Calu3 (cell line): ENCODE measurements around the gene GPRIN1. TPM values are rescaled to one million over a fixed set of nuclear protein-coding genes. Genes with fewer than 3 reads are reported as not detected.
"Not testable (repeated sequence)": the region's sequence is repeated elsewhere in the genome, so short reads cannot be mapped to it uniquely, and the experiment has no call there.

Experiments used
- BruUV-seq: library from RNA; stranded (reverse); fragments of 400-500 nt; replicated peaks from 2 replicates; lab custom pipeline; 2021; lab: Mats Ljungman, UMichigan
- CTCF ChIA-PET: fragments of 300-600 bp; sonication (Branson Sonifier 250); formaldehyde crosslinking; loops from one replicate; lab custom pipeline; 2022; ENCODE audit warnings: antibody characterized with exemption; lab: Charles Lee
- DNase-seq: peaks from one replicate; pipeline ENCODE4 v3.0.0; 2022
- H3K27ac Mint-ChIP-seq: one replicate; pipeline ENCODE4 v1.8.0; 2022; ENCODE audit warnings: mixed read lengths; ENCODE audit not compliant: unreplicated experiment
- H3K27me3 Mint-ChIP-seq: one replicate; pipeline ENCODE4 v1.8.0; 2022; ENCODE audit warnings: mixed read lengths; ENCODE audit not compliant: unreplicated experiment
- H3K36me3 Mint-ChIP-seq: one replicate; pipeline ENCODE4 v1.8.0; 2022; ENCODE audit warnings: mild to moderate bottlenecking, moderate library complexity, mixed read lengths; ENCODE audit not compliant: insufficient read depth, unreplicated experiment
- H3K4me1 Mint-ChIP-seq: one replicate; pipeline ENCODE4 v1.8.0; 2022; ENCODE audit warnings: mild to moderate bottlenecking, low read depth, mixed read lengths; ENCODE audit not compliant: unreplicated experiment
- H3K4me3 Mint-ChIP-seq: one replicate; pipeline ENCODE4 v1.8.0; 2022; ENCODE audit warnings: mild to moderate bottlenecking, low read depth, moderate library complexity, mixed read lengths; ENCODE audit not compliant: unreplicated experiment
- H3K9me3 Mint-ChIP-seq: one replicate; pipeline ENCODE4 v1.8.0; 2022; ENCODE audit warnings: low read depth, mixed read lengths; ENCODE audit not compliant: unreplicated experiment
- CTCF ChIP-seq: fragments of 200-600 bp; IDR thresholded peaks from one replicate; pipeline ENCODE4 v1.8.0; 2022; ENCODE audit warnings: antibody characterized with exemption; ENCODE audit not compliant: unreplicated experiment
- intact Hi-C: fragments of 100-400 bp; cut with micrococcal nuclease; formaldehyde crosslinking; loops from one replicate; pipeline ENCODE4 v1.10.0; 2022; ENCODE audit not compliant: unreplicated experiment
- total RNA-seq: library from RNA; stranded (reverse); gene quantifications from 2 replicates; pipeline ENCODE4 v1.2.3, GENCODE V29; 2022

The GPRIN1 gene
- total RNA-seq, 1 experiment from 2014 or later = 12.6 TPM

DNA sequence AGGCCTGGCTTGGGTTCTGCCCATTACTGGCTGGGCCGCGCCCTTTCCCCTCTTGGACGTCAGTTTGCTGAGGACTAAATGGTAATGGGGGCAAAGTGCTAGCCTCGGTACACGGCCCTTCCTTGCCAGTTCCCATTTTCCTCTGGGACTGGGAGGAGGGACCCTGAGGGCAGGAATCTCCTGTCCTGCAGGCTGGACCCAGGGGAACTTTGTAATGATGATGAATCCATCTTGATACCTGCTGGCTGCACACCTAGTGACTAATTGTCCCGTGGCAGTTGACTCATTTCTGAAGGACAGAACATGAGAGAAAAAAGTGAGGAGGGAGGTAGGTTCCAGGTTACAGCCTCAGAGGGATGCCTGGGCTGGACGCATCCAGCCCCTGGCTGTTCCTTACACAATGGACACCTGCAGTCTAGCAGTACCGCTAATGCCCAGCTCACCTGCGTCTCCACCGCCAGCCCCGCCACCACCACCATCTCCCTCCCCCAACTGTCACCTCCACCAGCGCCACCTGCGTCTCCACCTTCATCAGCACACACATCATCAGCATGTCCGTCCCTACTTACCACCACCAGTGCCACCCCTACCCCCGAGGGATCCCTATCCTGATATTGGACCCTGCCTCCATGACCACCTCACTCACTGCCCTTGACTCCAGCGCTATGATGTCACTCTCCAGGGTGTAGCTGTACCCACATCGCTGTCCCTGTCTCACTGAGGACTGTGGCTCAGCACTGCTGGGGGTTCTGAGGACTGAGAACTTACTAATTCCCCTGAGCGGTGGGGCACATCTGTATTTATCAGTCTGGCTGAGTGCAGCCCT is 56.5 kb downstream of the GPRIN1 start:
- Mint-ChIP-seq H3K27me3 (no peaks in the 10 kb centered on the region), H3K27ac (peak overlapping the region; percentile 78), H3K4me3 (no peak overlapping the region), H3K9me3 (no peaks in the 10 kb centered on the region), H3K36me3 (peaks cover 30% of the 10 kb centered on the region), H3K4me1 (peaks cover 44% of the 10 kb centered on the region)
- DNase-seq = peak; percentile 56
- TF ChIP-seq CTCF = no peak
- BruUV-seq = no TSS peak
- intact Hi-C loops = no loop called here
- CTCF ChIA-PET = interaction anchor here (1.7 kb wide), 1 partner anchor 20 kb away, joined by 5 read pairs; no protein-coding TSS in a partner anchor

DNA sequence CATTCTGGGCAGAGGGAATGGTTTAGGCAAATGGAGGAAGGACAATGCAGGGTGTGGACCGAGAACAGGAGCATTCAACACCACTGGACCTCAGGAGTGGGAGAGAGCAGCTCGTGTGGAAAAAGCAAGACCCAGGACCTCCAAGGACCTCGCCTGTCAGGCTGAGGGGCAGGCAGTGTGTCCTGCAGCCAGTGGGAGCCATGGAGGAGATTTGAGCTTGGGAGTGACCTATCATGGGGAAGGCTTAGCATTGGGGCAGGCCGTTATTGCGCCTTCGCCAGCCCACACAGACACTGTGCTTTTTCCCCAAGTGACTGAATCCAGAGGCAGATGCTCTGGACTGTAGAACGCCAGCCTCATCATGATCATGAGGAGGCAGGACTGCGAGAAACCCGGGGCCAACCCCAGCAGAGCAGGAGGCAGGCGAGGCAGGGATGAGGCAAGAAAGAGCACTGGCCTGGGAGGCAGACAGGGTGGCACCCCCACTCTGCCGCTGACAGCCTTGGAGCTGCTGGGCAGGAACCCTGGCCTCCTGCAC is 57.6 kb downstream of the GPRIN1 start:
- Mint-ChIP-seq H3K4me1 (peaks cover 55% of the 10 kb centered on the region), H3K27me3 (no peaks in the 10 kb centered on the region), H3K4me3 (no peak overlapping the region), H3K27ac (peak overlapping the region; percentile 78), H3K9me3 (no peaks in the 10 kb centered on the region), H3K36me3 (peaks cover 30% of the 10 kb centered on the region)
- DNase-seq = no peak
- intact Hi-C loops = no loop called here
- CTCF ChIA-PET = no interaction called here
- no peak for TF ChIP-seq CTCF
- no TSS peak for BruUV-seq

DNA sequence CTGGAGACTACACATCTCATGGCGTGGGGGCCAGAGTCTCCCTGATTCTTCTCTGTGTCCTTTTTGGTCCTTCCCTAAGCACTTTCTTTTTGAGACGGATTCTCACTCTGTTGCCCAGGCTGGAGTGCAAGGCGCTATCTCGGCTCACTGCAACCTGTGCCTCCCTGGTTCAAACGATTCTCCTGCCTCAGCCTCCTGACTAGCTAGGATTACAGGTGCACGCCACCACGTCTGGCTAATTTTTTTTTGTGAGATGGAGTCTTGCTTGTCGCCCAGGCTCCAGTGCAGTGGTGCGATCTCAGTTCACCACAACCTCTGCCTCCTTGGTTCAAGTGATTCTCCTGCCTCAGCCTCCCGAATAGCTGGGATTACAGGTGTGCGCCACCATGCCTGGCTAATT is 59.0 kb downstream of the GPRIN1 start:
- DNase-seq, H3K9me3 Mint-ChIP-seq, BruUV-seq, H3K27me3 Mint-ChIP-seq, intact Hi-C loops, CTCF ChIA-PET, H3K27ac Mint-ChIP-seq: not testable (repeated sequence)
- Mint-ChIP-seq H3K36me3 (peaks cover 34% of the 10 kb centered on the region), H3K4me1 (peaks cover 65% of the 10 kb centered on the region), H3K4me3 (peak overlapping the region; percentile 68)

- Mint-ChIP-seq H3K4me1 (peaks cover 71% of the 10 kb centered on the region), H3K36me3 (peaks cover 40% of the 10 kb centered on the region), H3K4me3 (peak overlapping the region; percentile 68), H3K9me3 (no peaks in the 10 kb centered on the region), H3K27ac (no peak overlapping the region), H3K27me3 (no peaks in the 10 kb centered on the region)
- no peak for DNase-seq
- no peak for TF ChIP-seq CTCF
- intact Hi-C loops = no loop called here
- CTCF ChIA-PET = interaction anchor here (1.8 kb wide), 1 partner anchor 13 kb away, joined by 8 read pairs; the partner anchor contains the start of gene RNF44
- BruUV-seq = no TSS peak
Observed at GRCh38 chr5:176550275-176550831, 59.6 kb downstream of the GPRIN1 start.
